CD14-positive monocyte (primary cell): Measurements from ENCODE around the gene TUBA1B. TPM values are rescaled to one million over a fixed set of nuclear protein-coding genes. Genes with fewer than 3 reads are reported as not detected.

ENCODE experiments used
- DNase-seq, 3 donors: peaks; one replicate each; pipeline ENCODE4 v3.0.0-alpha.2; 2011 to 2022
- H2AFZ ChIP-seq: 2 replicates; pipeline ENCODE4 v1.6.0; 2012; ENCODE audit warnings: mild to moderate bottlenecking, low read depth, low read length, inconsistent platforms; ENCODE audit not compliant: insufficient read depth, poor library complexity, severe bottlenecking
- H3K27ac ChIP-seq, 2 donors: 1 replicate in 1 of 2; 2 replicates in 1 of 2; pipeline ENCODE4 v1.5.1; 2012 to 2013; ENCODE audit warnings: low read length in 2 of 2, control low read depth in 1 of 2, inconsistent platforms in 1 of 2, low read depth in 1 of 2, mild to moderate bottlenecking in 1 of 2
- H3K27me3 ChIP-seq, 2 donors: one replicate each; pipeline versions ENCODE4 v1.6.0 to v1.6.1; 2011 to 2013; ENCODE audit warnings: low read length in 2 of 2; ENCODE audit not compliant: control insufficient read depth in 2 of 2, insufficient read depth in 2 of 2
- H3K36me3 ChIP-seq, 2 donors: replicated peaks in 1 of 2; 1 replicate in 1 of 2; 2 replicates in 1 of 2; pipeline versions ENCODE4 v1.5.1 to v1.6.1; 2012 to 2013; ENCODE audit warnings: low read length in 2 of 2, control low read depth in 1 of 2, inconsistent platforms in 1 of 2, mild to moderate bottlenecking in 1 of 2; ENCODE audit not compliant: insufficient read depth in 2 of 2, control insufficient read depth in 1 of 2
- H3K4me1 ChIP-seq, 2 donors: 1 replicate in 1 of 2; 2 replicates in 1 of 2; pipeline versions ENCODE4 v1.5.1 to v1.6.1; 2012 to 2013; ENCODE audit warnings: low read length in 2 of 2, control low read depth in 1 of 2, inconsistent platforms in 1 of 2, mild to moderate bottlenecking in 1 of 2, moderate library complexity in 1 of 2; ENCODE audit not compliant: insufficient read depth in 2 of 2, control insufficient read depth in 1 of 2
- H3K4me2 ChIP-seq: replicated peaks from 2 replicates; pipeline ENCODE3; 2012; ENCODE audit warnings: low read length, moderate library complexity, mild to moderate bottlenecking; ENCODE audit not compliant: poor library complexity, severe bottlenecking; ENCODE audit errors: extremely low read depth
- H3K4me3 ChIP-seq, 3 experiments: fragments of 200-600 bp in 1 of 3; sonication (generic) in 1 of 3; replicated peaks in 1 of 3; 1 replicate in 2 of 3; 2 replicates in 1 of 3; pipeline ENCODE4 v1.5.1; 2011 to 2013; ENCODE audit warnings: low read length in 3 of 3, mild to moderate bottlenecking in 3 of 3, control low read depth in 2 of 3, low read depth in 2 of 3, inconsistent platforms in 1 of 3, moderate library complexity in 1 of 3
- H3K79me2 ChIP-seq: 2 replicates; pipeline ENCODE4 v1.6.0; 2012; ENCODE audit warnings: mild to moderate bottlenecking, control low read depth, inconsistent platforms, low read length, moderate library complexity; ENCODE audit not compliant: insufficient read depth
- H3K9ac ChIP-seq: 2 replicates; pipeline ENCODE4 v1.6.0; 2017; ENCODE audit warnings: low read length, mild to moderate bottlenecking; ENCODE audit not compliant: insufficient read depth, poor library complexity, severe bottlenecking
- H3K9me3 ChIP-seq, 2 donors: replicated peaks in 1 of 2; 1 replicate in 1 of 2; 2 replicates in 1 of 2; pipeline versions ENCODE4 v1.5.1 to v1.6.1; 2012 to 2013; ENCODE audit warnings: low read length in 2 of 2, control low read depth in 1 of 2; ENCODE audit not compliant: control insufficient read depth in 1 of 2, insufficient read depth in 1 of 2
- H4K20me1 ChIP-seq: 2 replicates; pipeline ENCODE4 v1.6.0; 2012; ENCODE audit warnings: mild to moderate bottlenecking, low read length, control low read depth, moderate library complexity; ENCODE audit not compliant: insufficient read depth
- H3K27ac Mint-ChIP-seq, 7 donors: one replicate each; pipeline ENCODE4 v1.8.0; 2020; ENCODE audit warnings: mild to moderate bottlenecking in 7 of 7, mixed read lengths in 7 of 7, moderate library complexity in 6 of 7, inconsistent platforms in 2 of 7
- H3K27me3 Mint-ChIP-seq, 3 donors: one replicate each; pipeline ENCODE4 v1.8.0; 2021 to 2022; ENCODE audit warnings: low read depth in 3 of 3, mild to moderate bottlenecking in 3 of 3, mixed read lengths in 3 of 3, moderate library complexity in 3 of 3, inconsistent platforms in 1 of 3
- H3K36me3 Mint-ChIP-seq, 2 donors: one replicate each; pipeline ENCODE4 v1.8.0; 2020; ENCODE audit warnings: mixed read lengths in 2 of 2, inconsistent platforms in 1 of 2, mild to moderate bottlenecking in 1 of 2
- H3K4me1 Mint-ChIP-seq: one replicate; pipeline ENCODE4 v1.8.0; 2020; ENCODE audit warnings: mild to moderate bottlenecking, mixed read lengths
- H3K4me3 Mint-ChIP-seq, 2 donors: one replicate each; pipeline ENCODE4 v1.8.0; 2020; ENCODE audit warnings: mild to moderate bottlenecking in 2 of 2, mixed read lengths in 2 of 2, moderate library complexity in 1 of 2
- H3K9me3 Mint-ChIP-seq, 7 donors: one replicate each; pipeline ENCODE4 v1.8.0; 2020 to 2022; ENCODE audit warnings: mixed read lengths in 7 of 7, mild to moderate bottlenecking in 6 of 7, moderate library complexity in 6 of 7, inconsistent platforms in 2 of 7
- CTCF ChIP-seq: fragments of 200-600 bp; IDR thresholded peaks from one replicate; pipeline ENCODE4 v1.8.0; 2022; ENCODE audit warnings: antibody characterized with exemption, mild to moderate bottlenecking
- WGBS: methylation state at CpG from one replicate; pipeline ENCODE4 v1.1.5; 2013; ENCODE audit warnings: missing lambda C conversion rate; ENCODE audit not compliant: insufficient coverage; 5-methylcytosine and 5-hydroxymethylcytosine counted together
- intact Hi-C, 2 donors: fragments of 100-400 bp; cut with micrococcal nuclease; formaldehyde crosslinking; loops; one replicate each; pipeline versions ENCODE4 v1.15.0 to v1.15.1; 2023
- polyA plus RNA-seq, 3 donors: library from polyadenylated mRNA; depleted of rRNA in 1 of 3; unstranded in 2 of 3; stranded (reverse) in 1 of 3; fragments of 300-500 nt in 2 of 3; fragments of >200 nt in 1 of 3; fragmentation: Illumina TruSeq in 2 of 3; gene quantifications; 1 replicate in 2 of 3; 2 replicates in 1 of 3; pipeline ENCODE4 v1.2.3, GENCODE V29; 2012 to 2021

Gene TUBA1B
- polyA plus RNA-seq, 3 donors, result 481 to 538 (median 528) TPM

- H3K9ac ChIP-seq, result no peak overlapping the region
- no peak overlapping the region for H3K27ac Mint-ChIP-seq
- DNase-seq, result no peak
- 100% methylated on average over 1 of the region's 2 CpGs for WGBS
- no peaks in the 10 kb centered on the region for H3K79me2 ChIP-seq
- no peak overlapping the region for H3K4me3 Mint-ChIP-seq
- H3K27ac ChIP-seq, result no peak overlapping the region
- no peak overlapping the region for H3K4me2 ChIP-seq
- intact Hi-C loops, result loop anchor here in 1 of 2 donors (10.0 kb wide), 1 partner anchor 96 kb away; no protein-coding TSS in a partner anchor
- H3K27me3 ChIP-seq, result no peaks in the 10 kb centered on the region
- H3K9me3 Mint-ChIP-seq, result no peaks in the 10 kb centered on the region
- no peaks in the 10 kb centered on the region for H3K36me3 ChIP-seq
- no peaks in the 10 kb centered on the region for H4K20me1 ChIP-seq
- no peak overlapping the region for H3K4me3 ChIP-seq
- peaks cover under 1% of the 10 kb centered on the region for H3K4me1 Mint-ChIP-seq
- no peaks in the 10 kb centered on the region for H3K9me3 ChIP-seq
- no peak for TF ChIP-seq CTCF
- no peaks in the 10 kb centered on the region for H3K27me3 Mint-ChIP-seq
- peaks cover 6 to 26% of the 10 kb centered on the region in 2 donors for H3K36me3 Mint-ChIP-seq
- H3K4me1 ChIP-seq, result no peaks in the 10 kb centered on the region
- no peak overlapping the region for H2AFZ ChIP-seq
Measured at GRCh38 chr12:49138999-49139398, 7.8 kb upstream of the TUBA1B start.

- Mint-ChIP-seq H3K27ac (no peak overlapping the region), H3K36me3 (peaks cover 6 to 26% of the 10 kb centered on the region in 2 donors), H3K4me1 (peaks cover 5% of the 10 kb centered on the region), H3K27me3 (no peaks in the 10 kb centered on the region), H3K9me3 (no peaks in the 10 kb centered on the region), H3K4me3 (no peak overlapping the region)
- no peak for TF ChIP-seq CTCF
- H3K4me2 ChIP-seq, result no peak overlapping the region
- no peak overlapping the region for H3K4me3 ChIP-seq
- WGBS, result 80% methylated on average over 1 of the region's 2 CpGs
- no peaks in the 10 kb centered on the region for H3K9me3 ChIP-seq
- H3K27ac ChIP-seq, result no peak overlapping the region
- H3K79me2 ChIP-seq, result no peaks in the 10 kb centered on the region
- intact Hi-C loops, result loop anchor here in 1 of 2 donors (10.0 kb wide), 1 partner anchor 96 kb away; no protein-coding TSS in a partner anchor
- H3K27me3 ChIP-seq, result no peaks in the 10 kb centered on the region
- no peaks in the 10 kb centered on the region for H4K20me1 ChIP-seq
- H3K4me1 ChIP-seq, result peaks cover 0 to 2% of the 10 kb centered on the region in 2 donors
- H3K36me3 ChIP-seq, result no peaks in the 10 kb centered on the region
- no peak overlapping the region for H2AFZ ChIP-seq
- DNase-seq, result no peak
- H3K9ac ChIP-seq, result no peak overlapping the region
Measured at GRCh38 chr12:49138587-49138986, 7.4 kb upstream of the TUBA1B start.
